Stimulated activated CD4-positive, alpha-beta T cell treated with anti-CD3 and anti-CD28 coated beads, Interleukin-4, amount 100 ng/mL, for 24 hours (primary cell): ENCODE data around the gene CHN2.
"Not testable (repeated sequence)": the region's sequence is repeated elsewhere in the genome, so short reads cannot be mapped to it uniquely, and the experiment has no call there.

Experiments used
- DNase-seq: peaks from one replicate; pipeline ENCODE4 v3.0.0-alpha.2; 2020

The CHN2 gene

DNA sequence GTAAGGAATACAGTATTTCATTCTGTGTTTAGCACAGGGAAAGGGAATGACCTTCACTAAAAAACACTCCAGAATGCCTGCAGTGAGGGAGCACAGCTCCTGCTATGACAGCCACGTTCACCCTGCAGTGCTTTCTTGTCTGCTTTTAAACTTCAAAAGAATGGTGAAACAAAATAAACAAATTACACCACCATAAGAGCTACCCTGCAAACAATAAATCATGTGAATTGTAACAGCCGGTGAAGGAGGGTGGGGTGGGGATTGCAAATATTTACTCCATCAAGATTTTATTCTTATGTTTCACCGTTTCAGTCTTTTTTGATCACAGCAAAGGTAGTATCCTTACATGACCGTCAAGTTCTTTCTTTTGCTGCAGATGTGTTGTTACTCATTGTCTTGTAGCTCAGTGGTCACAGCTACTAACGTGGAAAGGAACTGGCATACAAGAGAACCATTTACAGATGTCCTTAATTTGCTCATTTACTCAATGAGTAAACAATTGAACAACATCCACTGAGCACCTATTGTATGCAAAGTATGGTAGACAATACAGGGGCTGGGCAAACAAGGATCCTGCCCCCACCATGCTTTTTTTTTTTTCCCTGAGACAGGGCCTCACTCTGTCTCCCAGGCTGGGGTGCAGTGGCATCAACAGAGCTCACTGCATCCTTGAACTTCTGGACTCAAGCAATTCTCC is 4.1 kb upstream of the CHN2 start:
- DNase-seq, result no peak

DNA sequence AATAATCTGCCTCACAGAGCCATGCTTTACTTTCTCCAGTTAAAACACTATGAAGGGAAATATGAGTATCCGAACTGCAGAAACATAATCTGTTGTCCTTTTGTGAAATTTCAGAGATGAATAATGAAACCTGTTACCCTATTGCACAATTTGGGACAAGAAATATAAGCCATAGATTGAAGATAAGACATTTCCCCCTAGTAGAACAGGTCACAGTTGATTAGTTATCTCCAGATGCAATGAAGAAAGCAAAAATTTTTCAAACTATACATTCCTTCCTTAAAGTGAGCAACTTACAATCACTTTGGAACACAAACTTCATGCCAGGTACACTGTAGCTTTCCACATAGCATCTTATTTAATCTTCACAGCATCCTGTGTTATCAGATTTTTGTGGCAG is 2.3 kb upstream of the CHN2 start:
- DNase-seq, result no peak

- DNase-seq, result no peak
Measured at GRCh38 chr7:29192811-29193210, 1.8 kb upstream of the CHN2 start.

- no peak for DNase-seq
Measured at GRCh38 chr7:29193316-29194205, 1.0 kb upstream of the CHN2 start.

DNA sequence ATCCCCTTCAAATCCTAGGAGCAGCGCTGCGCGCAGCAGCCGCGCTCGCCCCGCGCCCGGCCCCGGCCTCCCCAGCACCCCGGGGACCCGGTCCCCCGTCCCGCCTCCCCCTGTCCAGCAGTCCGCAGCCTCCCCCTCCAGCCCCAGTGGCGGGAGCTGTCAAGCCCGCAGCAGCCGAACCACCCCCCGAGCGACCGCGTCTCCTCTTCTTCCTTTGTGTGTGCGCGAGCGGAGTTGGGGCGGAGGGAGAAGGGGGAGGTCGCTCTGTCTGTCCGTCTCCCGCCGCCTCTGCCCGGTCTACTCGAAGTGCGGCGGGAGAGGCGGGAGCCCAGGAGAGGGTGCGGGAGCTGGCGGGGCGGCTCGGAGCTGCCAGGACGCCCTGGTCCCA is 375 bp upstream of the CHN2 start:
- DNase-seq, result no peak

GRCh38 chr7:29196191-29196590 is 1.6 kb downstream of the CHN2 start:
- DNase-seq, result no peak

GRCh38 chr7:29196971-29197595 is 2.5 kb downstream of the CHN2 start:
- no peak for DNase-seq

DNA sequence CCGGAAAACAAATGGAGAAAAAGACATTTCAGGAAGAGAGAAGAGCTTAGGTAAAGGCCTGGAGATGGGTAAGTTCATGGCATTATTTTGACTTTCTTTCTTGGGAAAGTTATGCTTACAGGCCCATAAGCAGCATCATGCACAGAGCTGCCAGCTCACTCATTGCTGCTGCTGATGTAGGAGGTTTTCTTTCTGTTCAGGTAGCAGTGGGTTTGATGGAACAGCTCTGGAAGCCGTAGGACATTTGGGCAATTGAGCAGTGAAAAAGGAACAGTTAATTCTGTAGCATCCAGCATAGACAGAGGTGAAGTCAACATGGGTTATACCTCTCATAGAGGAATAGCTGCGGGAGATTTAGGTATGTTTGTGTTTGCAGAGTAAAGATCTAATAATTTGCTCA is 3.3 kb downstream of the CHN2 start:
- no peak for DNase-seq

DNA sequence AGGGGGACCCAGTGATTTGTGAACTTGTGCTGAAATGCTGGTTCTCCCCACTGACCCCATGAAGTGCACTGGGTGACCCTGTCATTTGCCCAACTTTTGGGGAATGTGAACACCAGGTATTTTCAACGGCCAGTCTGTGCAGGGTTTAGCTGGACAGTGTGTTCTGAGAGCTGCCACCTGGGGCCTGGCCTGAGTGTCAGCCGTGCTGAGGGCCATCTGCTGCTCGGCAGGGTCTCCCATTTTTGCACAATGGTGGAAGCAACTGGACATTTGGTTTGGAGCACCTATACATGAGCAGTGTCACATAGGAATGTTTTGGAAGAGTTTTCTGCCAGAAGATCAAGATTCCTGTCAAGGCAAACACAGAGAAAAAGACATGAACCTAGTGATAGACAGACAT is 5.2 kb downstream of the CHN2 start:
- no peak for DNase-seq

GRCh38 chr7:29202651-29203069 is 8.1 kb downstream of the CHN2 start:
- DNase-seq, result no peak

DNA sequence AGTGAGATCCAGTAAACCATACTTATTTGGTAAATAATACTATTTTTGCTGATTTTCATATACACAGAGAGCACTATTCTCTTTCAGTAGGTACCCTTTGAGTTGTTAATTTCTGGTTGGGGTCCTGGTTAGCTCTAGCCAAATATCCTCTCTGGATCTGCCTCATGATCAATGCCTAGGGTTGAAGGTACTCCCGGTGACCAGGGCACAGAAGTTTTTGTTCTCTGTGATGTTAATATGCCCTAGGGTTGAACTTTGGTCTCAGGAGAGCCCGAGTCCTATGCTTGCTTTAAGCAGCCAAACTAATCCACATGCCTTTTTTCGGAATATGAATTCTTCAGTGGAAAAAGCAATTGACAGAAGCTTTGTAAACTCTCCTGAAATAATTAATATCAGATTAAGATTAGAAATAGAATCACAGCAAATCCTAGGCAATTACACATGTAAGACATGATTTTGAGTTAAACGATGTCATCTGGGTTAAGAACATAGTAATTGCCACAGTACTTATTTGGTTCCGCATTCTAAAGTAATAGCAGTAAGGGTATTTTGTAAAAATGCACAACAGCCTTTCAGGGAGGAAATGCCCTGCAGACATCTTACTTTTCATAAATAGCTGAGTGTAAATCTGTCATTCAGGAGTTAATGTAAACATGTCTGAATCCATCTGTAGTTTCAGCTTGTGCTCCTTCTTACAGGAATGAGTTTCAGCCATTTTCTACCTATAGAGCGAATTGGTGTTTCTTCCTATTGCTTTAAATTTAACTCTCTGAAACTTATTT is 10.1 kb downstream of the CHN2 start:
- DNase-seq, result no peak

DNA sequence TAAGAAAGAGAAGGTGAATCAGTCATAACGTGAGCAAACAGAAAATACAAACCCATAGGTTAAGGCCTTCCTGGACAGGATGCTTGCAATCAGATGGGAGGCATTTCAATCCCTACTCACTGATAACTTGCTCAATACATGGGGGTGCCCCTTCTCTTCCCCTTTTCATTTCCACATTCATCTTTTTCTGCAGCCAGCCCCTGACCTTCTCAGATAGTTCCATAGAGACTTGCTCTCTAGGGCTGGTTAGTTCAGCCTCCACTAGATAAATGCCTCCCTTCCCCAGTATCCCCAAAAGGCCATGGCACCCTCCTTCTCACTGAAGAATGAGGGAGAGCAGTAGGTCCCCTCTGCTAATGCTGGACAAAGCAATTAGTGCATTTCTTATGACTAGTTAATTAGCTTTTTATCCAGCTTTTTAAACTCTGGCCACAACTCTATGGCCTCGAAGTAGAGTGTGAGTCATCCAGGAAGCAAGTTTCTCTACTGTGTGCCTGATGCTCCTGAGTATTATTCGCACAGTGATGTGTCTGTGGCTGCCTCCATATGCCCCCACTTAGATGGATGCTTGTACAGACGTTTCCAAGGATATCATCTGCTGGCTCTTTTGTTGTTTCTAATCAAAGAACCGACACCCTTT is 12.7 kb downstream of the CHN2 start:
- no peak for DNase-seq

DNA sequence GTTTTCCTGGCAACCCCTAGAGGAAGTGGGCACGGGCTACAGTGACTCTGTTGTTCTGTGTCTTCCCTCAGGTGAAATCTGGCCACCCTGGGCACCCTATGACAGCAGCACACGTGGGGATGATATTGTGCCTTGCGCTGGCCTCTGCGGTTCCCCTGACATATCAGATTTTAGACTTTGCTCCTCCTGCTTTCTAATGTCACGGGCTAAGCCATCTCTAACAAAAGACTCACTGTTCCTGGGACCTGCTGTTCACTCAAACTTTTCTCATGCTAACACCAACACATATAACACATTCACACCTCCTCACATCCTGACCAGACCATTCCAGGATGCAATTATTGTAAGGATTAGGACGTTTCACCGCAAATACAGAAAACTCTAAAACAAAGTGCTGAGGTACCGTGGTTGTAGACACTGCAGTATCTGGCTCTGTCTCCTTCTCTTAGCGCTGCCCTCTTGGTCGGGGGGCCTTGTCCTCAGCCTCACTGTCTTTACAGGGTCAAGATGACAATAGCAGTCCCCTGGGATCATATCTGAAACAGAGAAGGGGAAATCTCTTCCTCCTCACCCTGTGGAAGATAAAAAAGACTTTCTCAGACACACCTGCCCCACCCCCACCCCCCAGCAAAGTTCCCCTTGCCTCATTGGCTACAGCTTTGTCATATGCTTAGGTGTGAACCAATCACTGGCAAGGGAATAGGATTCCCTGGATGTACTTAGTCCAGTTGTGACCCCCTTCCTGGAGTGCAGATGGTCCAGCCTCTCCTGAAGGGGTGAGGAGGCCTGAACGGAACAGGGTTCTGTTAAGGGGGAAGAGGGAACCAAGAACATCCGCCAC is 14.1 kb downstream of the CHN2 start:
- DNase-seq, result no peak

DNA sequence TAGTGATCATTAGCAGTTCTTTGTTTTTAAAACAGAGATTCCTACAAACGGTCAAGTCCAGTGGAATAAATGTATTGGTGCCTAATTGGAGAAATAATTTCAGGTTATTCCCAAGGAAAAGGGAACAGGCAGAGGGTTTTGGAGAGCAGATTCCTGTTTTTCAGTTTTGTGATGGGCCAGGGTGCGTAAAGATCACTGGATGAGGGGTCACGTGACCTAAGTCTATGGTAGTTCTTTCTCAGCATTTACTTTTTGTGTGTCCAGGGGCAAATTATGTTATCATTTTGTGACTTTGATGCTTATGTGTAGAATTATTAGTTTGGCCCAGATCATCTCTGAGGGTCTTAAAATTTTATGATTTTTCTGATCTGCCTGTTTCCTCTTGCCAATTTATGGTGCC is 15.2 kb downstream of the CHN2 start:
- no peak for DNase-seq

DNA sequence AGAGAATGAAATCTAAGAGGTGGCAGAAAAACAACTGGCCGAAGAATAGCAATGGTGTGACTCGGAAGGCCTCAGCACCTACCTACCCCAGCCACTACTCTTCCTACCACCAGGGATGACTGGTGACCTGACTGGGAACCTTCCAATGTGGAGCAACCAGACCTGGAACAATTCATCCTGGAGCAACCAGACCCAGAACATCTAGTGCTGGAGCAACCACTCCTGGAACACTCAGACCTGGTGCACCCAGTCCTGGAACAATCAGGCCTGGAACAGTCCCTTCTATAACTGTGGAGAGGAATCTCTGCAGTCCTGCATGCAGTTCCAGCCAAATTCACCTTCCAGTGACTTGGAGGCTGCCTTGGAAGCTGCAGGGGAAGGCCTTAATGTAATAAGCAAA is 18.2 kb downstream of the CHN2 start:
- DNase-seq, result not testable (repeated sequence)

GRCh38 chr7:29214056-29214455 is 19.5 kb downstream of the CHN2 start:
- no peak for DNase-seq

DNA sequence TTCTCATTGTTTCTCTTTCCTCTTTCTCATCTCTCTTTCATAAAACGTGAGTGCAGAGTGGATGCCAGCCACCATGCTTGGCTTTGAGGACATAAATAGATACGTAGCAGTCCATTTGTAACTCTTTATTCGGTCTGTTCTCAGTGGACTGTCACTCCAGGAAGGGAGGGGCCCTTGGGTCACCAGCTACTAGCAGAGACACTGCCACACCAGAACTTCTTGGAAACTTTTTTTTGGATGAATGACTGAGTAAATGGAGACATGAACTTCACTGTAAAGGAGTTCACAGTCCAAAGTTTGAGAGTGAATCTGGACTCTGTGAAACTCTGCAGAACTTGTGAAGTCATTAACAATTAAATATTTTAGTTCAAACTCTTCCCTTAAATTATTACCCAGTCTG is 20.2 kb downstream of the CHN2 start:
- no peak for DNase-seq

DNA sequence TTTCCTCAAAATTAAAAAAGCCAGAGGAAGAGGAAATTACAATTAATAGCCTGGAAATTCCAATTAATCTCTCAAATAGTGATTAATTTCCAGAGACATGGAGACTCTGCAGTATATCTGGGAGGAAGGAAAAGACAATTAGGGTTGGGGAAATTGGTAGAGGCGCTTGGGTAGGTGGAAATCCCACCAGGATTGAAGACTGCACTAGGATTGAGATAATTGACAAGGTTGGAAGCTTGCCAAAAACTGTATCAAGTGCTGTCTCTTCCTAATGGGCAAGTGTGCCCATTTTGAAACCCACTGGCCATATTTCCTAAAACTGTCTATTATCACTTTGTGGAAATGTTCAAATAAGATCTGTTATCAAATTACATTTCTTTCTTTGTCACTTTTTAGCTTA is 21.6 kb downstream of the CHN2 start:
- DNase-seq, result no peak

- DNase-seq, result no peak
Measured at GRCh38 chr7:29217113-29217512, 22.5 kb downstream of the CHN2 start.

GRCh38 chr7:29224726-29225125 is 30.2 kb downstream of the CHN2 start:
- DNase-seq, result no peak

DNA sequence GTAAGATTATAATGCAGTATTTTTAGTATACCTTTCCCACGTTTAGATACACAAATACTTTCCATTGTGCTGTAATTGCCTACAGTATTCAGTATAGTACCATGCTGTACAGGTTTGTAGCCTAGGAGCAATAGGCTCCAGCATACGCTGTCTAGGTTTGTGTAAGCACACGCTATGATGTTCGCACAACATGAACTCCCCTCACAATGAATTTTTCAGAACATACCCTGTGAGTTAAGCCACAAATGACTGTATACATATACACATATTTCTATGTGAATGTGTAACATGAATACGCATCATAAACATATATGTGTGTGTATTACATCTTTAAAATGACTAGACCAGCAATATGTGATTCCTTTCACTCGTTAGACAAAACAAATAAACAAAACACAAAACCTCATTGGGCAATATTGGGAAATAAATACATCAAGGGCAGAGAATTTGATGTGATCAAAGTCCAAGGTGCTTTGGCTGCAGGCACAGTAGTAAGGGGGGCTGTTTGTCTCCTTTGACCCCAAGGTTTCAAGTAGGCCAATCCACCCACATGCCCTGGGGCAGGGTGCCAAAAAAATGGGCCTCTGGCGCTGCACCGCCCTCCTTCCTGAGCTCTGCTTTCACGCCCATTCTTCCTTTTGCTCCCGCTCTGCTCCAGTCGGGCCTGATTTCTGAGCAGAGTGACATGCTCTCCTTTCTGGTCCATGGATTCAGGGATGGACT is 33.9 kb downstream of the CHN2 start:
- DNase-seq, result no peak
